Left ventricle myocardium inferior (tissue), 1 donor: ENCODE measurements around the gene ACTA2. TPM values are rescaled to one million over a fixed set of nuclear protein-coding genes. Genes with fewer than 3 reads are reported as not detected.

ENCODE experiments used
- DNase-seq: peaks from one replicate; pipeline ENCODE4 v3.0.0-alpha.2; 2020
- H3K27ac ChIP-seq: fragments of 200-600 bp; replicated peaks from 2 replicates; pipeline ENCODE4 v1.8.0; 2021
- H3K27me3 ChIP-seq: fragments of 200-600 bp; 2 replicates; pipeline ENCODE4 v1.8.0; 2021; ENCODE audit warnings: low read depth
- H3K36me3 ChIP-seq: fragments of 200-600 bp; 2 replicates; pipeline ENCODE4 v1.8.0; 2021
- H3K4me1 ChIP-seq: fragments of 200-600 bp; 2 replicates; pipeline ENCODE4 v1.8.0; 2021
- H3K4me3 ChIP-seq: fragments of 200-600 bp; 2 replicates; pipeline ENCODE4 v1.8.0; 2021; ENCODE audit warnings: mild to moderate bottlenecking, moderate library complexity
- H3K9me3 ChIP-seq: fragments of 200-600 bp; replicated peaks from 2 replicates; pipeline ENCODE4 v1.8.0; 2021
- CTCF ChIP-seq: fragments of 200-600 bp; IDR thresholded peaks from 2 replicates; pipeline ENCODE4 v1.8.0; 2021; ENCODE audit warnings: antibody characterized with exemption, mild to moderate bottlenecking, borderline replicate concordance
- intact Hi-C: fragments of 100-400 bp; cut with micrococcal nuclease; formaldehyde crosslinking; loops from one replicate; pipeline ENCODE4 v1.11.0; 2022
- total RNA-seq: library from RNA; stranded (reverse); fragmentation: NEBNext Ultra II Directional; extraction: Animal tissue kit (Norgen Biotek cat#: 25700); gene quantifications from one replicate; pipeline ENCODE4 v1.2.1, GENCODE V29; 2021
- donor health status: DM: no; HTN: yes; CAD: no; lungs with severe emphysema.

The ACTA2 gene
- total RNA-seq, 1 donor from 2014 or later: 89.4 TPM

GRCh38 chr10:88895250-88895649, 57.3 kb downstream of the ACTA2 start:
- Histone ChIP-seq H3K36me3 (no peaks in the 10 kb centered on the region), H3K4me1 (peaks cover 18% of the 10 kb centered on the region), H3K4me3 (no peak overlapping the region), H3K9me3 (no peaks in the 10 kb centered on the region), H3K27me3 (peaks cover 2% of the 10 kb centered on the region), H3K27ac (no peak overlapping the region)
- intact Hi-C loops: no loop called here
- no peak for DNase-seq
- no peak for TF ChIP-seq CTCF

GRCh38 chr10:88893611-88894010, 59.0 kb downstream of the ACTA2 start:
- peaks cover 18% of the 10 kb centered on the region for H3K4me1 ChIP-seq
- no peak for DNase-seq

GRCh38 chr10:88892222-88892967, 60.2 kb downstream of the ACTA2 start:
- no peak overlapping the region for H3K27ac ChIP-seq
- peaks cover 14% of the 10 kb centered on the region for H3K4me1 ChIP-seq

More at GRCh38 chr10:88893611-88894010, 59.0 kb downstream of the ACTA2 start:
- H3K36me3 ChIP-seq: no peaks in the 10 kb centered on the region
- no peak overlapping the region for H3K4me3 ChIP-seq
- peaks cover 4% of the 10 kb centered on the region for H3K27me3 ChIP-seq
- no peaks in the 10 kb centered on the region for H3K9me3 ChIP-seq
- no peak for TF ChIP-seq CTCF
- intact Hi-C loops: no loop called here
- H3K27ac ChIP-seq: peak overlapping the region; percentile 38

GRCh38 chr10:88890681-88891381, 61.7 kb downstream of the ACTA2 start:
- Histone ChIP-seq H3K36me3 (no peaks in the 10 kb centered on the region), H3K27me3 (peaks cover 4% of the 10 kb centered on the region), H3K27ac (no peak overlapping the region), H3K4me3 (no peak overlapping the region), H3K9me3 (no peaks in the 10 kb centered on the region), H3K4me1 (no peaks in the 10 kb centered on the region)
- intact Hi-C loops: no loop called here
- DNase-seq: no peak
- TF ChIP-seq CTCF: no peak

More at GRCh38 chr10:88892222-88892967, 60.2 kb downstream of the ACTA2 start:
- intact Hi-C loops: no loop called here
- no peak for DNase-seq
- Histone ChIP-seq H3K27me3 (peaks cover 4% of the 10 kb centered on the region), H3K4me3 (no peak overlapping the region), H3K9me3 (no peaks in the 10 kb centered on the region), H3K36me3 (no peaks in the 10 kb centered on the region)
- no peak for TF ChIP-seq CTCF

GRCh38 chr10:88889559-88890337, 62.8 kb downstream of the ACTA2 start:
- Histone ChIP-seq H3K27ac (no peak overlapping the region), H3K36me3 (no peaks in the 10 kb centered on the region), H3K4me1 (no peaks in the 10 kb centered on the region), H3K9me3 (no peaks in the 10 kb centered on the region), H3K27me3 (peaks cover 4% of the 10 kb centered on the region), H3K4me3 (no peak overlapping the region)
- no peak for TF ChIP-seq CTCF
- DNase-seq: no peak
- intact Hi-C loops: no loop called here
